ENCODE results near the gene LDLRAD3.

- TF ChIP-seq CTCF (IDR thresholded peaks at IDR 0.05) (no peak), POLR2AphosphoS5 (IDR thresholded peaks at IDR 0.05) (no peak)
These were observed 56.8 kb downstream of the LDLRAD3 start for GRCh38 chr11:36000616-36001190.
